ENCODE results near the gene ADAMTSL1.

DNA sequence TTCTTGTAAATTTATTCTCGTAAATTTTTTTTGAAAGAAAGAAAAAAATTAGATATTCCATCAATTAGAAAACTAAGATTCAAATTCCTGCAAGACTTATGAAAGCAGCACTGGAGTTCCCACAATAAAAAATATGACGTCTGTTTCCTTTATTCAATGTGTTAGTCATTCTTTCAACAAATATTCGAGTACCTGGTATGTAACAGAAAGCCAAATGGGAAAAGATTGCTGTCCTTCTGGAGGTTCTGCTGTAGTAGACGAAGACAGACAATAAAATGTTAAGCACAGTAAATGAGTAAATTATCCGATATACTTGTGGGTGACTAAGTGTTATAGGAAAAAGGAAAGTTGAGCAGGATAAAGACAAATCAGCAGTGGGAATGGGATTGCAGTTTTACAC lies 92.2 kb downstream of the ADAMTSL1 start:
- TF ChIP-seq, protein P1, sequence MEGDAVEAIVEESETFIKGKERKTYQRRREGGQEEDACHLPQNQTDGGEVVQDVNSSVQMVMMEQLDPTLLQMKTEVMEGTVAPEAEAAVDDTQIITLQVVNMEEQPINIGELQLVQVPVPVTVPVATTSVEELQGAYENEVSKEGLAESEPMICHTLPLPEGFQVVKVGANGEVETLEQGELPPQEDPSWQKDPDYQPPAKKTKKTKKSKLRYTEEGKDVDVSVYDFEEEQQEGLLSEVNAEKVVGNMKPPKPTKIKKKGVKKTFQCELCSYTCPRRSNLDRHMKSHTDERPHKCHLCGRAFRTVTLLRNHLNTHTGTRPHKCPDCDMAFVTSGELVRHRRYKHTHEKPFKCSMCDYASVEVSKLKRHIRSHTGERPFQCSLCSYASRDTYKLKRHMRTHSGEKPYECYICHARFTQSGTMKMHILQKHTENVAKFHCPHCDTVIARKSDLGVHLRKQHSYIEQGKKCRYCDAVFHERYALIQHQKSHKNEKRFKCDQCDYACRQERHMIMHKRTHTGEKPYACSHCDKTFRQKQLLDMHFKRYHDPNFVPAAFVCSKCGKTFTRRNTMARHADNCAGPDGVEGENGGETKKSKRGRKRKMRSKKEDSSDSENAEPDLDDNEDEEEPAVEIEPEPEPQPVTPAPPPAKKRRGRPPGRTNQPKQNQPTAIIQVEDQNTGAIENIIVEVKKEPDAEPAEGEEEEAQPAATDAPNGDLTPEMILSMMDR (IDR thresholded peaks at IDR 0.05) = no peak
- TF ChIP-seq POLR2A (IDR thresholded peaks at IDR 0.05) = no peak
